ENCODE results near the gene MYOM1.

Gene MYOM1

GRCh38 chr18:3219631-3220335 lies at the start of gene MYOM1:
MYOM1 (minus strand) TSS chr18:3219968; CDS start chr18:3215223, 4,745 bp downstream.
- no peak for DNase-seq (ENCODE audit: low read depth in 2 of 2)

DNA sequence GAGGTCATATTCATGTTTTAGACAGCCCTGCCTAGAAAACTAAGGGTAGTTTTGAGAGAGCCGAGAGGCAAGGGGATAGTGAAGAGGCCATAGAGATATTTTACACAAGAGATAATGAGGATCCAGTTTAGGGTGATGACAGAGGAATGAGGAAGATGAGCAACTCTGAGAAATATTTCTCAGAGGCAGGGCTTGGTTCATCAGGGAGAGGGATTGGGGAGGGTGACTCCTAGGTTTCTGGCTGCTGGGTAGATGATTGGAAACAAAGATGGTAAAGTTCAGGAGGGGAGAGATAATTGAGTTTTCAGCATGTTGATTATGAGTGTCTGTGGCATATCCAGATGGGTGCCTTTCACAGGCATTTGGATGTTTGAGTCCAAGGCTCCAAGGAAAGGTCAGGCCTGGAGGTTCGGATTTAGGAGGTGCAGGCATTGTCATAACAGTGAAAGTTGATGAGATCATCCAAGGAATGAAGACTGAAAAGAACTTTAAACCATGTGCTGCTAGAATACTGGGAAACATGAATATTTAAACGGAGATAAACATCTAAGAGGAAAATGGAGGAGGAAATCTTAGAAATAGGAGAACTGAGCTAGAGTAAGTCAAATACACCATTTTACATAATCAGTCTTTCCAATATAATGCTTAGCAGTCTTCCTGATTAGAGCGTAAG lies 49.6 kb upstream of the MYOM1 start:
- no peak for DNase-seq (ENCODE audit: low read depth in 2 of 2)

DNA sequence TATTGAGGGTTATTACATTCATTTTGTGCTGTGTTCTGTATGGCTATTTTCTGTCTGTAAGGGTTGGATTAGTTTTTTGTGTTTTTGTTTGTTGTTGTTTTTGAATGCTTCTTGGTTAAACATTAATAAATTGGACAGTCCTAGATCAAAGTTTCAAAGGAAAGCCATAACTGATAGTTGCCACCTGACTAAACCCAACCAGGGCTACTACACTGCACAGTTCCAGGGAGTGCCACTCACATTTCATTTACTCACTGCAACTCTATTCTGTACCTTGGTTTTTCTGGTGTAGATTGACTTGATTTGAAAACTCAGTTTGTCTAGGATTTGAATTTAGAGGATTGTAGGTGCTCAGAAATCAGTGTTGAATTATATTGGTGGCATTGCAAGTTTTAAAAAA lies 48.5 kb upstream of the MYOM1 start:
- no peak for DNase-seq (ENCODE audit: low read depth in 2 of 2)

GRCh38 chr18:3266062-3266608 lies 46.4 kb upstream of the MYOM1 start:
- DNase-seq (ENCODE audit: low read depth in 2 of 2) = no peak

DNA sequence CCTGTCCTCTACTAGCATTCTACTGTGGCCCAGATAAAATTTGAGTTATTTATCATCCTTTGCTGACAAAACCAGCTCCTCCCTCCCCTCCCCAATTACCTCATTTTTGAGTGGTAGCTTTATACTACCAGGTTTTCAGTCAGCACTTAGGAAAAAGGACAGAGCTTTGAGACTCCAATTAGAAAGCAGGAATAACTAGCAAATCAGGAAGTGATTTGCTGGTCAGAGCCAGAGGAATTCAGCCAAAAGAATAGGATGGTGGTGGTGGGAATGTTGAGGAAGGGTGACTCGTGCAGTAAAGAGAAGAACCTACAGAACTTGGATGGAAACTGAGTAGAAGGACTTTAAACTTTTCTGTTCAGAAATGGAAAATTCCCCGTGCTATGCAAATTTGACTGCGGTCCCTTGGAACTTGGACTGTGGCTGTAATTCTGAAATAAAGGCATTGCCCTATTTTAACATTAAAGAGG lies 45.8 kb upstream of the MYOM1 start:
- no peak for DNase-seq (ENCODE audit: low read depth in 2 of 2)

DNA sequence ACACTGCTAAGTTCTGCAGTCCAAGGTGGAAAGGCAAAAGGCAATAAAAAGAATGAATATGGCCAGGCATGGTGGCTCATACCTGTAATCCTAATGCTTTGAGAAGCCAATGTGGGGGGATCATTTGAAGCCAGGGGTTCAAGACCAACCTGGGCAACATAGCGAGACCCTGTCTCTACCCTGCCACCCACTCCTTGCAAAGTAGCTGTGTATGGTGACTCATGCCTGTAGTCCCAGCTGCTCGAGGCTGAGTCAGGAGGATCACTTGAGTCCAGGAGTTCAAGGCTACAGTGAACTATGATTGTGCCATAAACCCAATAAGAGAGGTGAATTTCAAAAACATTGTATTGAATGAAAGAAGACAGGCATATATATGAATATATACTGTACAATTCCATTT lies 44.6 kb upstream of the MYOM1 start:
- no peak for DNase-seq (ENCODE audit: low read depth in 2 of 2)

DNA sequence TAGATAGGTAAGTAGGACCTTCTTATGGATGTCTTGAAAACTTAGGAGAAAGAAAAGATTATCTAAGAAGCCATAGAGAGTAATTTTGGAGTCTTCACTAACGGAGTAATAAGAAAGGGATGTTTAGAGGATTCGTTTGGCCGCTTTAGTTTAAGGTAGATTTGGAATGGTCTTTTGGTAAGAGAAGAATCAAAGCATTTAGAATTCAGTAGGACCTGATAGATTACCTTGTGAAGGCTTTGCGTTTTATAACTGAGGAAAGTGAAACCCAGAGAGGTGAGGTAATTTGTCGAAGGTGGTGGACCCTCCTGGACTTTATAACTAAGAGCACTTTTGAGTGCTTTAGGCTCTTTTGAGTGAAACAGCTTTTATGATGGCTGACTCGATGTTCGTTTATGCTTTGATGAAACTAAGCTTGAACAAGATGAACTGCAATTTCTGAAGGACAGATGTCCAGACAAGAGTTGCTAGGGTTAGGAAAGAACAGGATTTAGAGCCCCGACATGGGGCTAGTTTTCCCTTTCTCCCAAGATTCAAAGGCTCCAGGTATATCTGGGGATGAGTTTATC lies 43.4 kb upstream of the MYOM1 start:
- no peak for DNase-seq (ENCODE audit: low read depth in 2 of 2)

GRCh38 chr18:3262234-3263131 lies 42.7 kb upstream of the MYOM1 start:
- peak in 1 of 2 donors; percentile 20 for DNase-seq (ENCODE audit: low read depth in 2 of 2)

GRCh38 chr18:3261373-3262233 lies 41.8 kb upstream of the MYOM1 start, which contains the start of gene MYL12B:
MYL12B (plus strand) TSS chr18:3262133; CDS start chr18:3272899, 10,766 bp downstream.
- DNase-seq (ENCODE audit: low read depth in 2 of 2) = peak; percentile 62 to 75

DNA sequence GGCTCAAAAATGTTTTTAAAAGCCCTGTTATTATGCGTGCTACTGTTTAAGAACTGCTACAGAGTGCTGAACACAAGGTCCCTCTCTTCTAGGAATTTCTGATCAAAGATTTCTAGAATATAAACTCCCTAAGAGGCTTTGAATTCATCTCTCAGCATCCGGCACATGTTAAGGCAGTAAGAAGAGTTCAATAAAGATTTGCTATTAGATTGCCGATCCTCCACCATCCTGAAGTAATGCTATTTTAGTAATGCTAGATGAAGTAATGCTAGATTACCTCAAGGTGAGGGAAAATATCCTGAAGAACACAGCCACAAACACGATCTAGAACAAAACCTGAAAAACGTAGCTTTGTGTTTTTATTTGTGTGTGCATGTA lies 41.2 kb upstream of the MYOM1 start:
- no peak for DNase-seq (ENCODE audit: low read depth in 2 of 2)

DNA sequence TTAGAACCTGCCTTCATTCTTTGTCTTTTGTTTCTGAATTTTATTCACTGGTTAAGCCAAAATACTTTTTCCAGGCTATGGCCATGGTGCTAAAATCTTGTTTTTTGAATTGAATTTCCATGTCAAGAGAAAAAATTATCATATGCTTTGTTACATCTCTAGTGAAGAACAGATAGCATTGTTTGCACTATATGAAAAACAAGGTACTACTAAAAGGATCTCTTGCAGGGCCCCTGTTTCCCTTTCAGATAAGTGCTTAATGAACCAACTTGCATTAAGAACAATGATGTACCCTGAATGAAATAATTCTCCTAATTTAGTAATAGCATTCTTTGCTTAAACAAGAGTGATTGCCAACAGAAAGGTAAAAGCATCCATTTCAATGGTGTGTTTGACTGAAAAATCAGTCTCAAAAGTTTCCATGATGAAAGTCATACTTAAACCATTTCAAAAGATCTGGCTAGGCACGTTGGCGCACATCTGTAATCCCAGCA lies 37.9 kb upstream of the MYOM1 start:
- no peak for DNase-seq (ENCODE audit: low read depth in 2 of 2)

GRCh38 chr18:3256693-3257626 lies 37.2 kb upstream of the MYOM1 start:
- DNase-seq (ENCODE audit: low read depth in 2 of 2) = no peak

- DNase-seq (ENCODE audit: low read depth in 2 of 2) = no peak
These were observed 35.9 kb upstream of the MYOM1 start for GRCh38 chr18:3255611-3256165.

DNA sequence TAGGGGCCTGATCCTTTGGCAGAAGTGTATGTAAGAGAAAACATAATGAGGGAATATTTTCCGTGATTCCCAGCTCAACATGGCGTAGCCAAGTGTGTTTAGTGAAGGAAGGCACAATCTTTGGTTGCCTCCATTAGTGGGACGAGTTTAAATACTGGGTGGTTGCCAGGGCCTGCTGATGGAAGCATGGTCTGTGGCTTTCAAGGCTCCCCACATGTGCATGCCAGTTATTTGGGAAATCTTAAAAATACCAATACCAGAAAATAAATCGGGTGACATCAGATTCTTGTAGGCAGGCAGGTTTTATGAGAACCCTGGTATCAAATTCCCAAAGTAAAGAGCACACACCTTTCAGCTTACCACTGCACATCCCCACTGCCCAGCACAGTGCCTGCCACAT lies 35.0 kb upstream of the MYOM1 start:
- no peak for DNase-seq (ENCODE audit: low read depth in 2 of 2)

DNA sequence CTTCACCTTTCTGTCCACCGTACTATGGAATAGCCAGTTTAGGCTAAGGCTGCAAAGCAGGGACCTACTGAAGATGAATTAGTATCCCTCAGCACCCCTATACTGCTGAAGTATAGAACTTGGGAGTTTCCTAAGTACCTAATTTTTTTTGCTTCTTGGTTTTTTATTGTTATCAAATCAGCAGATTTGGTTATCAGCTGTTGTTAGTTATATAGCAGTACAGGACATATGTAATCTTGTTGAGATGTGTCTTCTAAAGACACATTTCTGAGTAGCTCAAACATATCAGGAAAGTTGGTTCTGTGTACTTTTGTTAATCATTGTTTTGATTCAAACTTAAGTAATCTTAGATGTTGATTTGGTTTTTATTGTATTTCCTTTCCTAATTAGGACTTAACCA lies 33.1 kb upstream of the MYOM1 start:
- no peak for DNase-seq (ENCODE audit: low read depth in 2 of 2)

GRCh38 chr18:3251963-3252277 lies 32.2 kb upstream of the MYOM1 start:
- no peak for DNase-seq (ENCODE audit: low read depth in 2 of 2)

DNA sequence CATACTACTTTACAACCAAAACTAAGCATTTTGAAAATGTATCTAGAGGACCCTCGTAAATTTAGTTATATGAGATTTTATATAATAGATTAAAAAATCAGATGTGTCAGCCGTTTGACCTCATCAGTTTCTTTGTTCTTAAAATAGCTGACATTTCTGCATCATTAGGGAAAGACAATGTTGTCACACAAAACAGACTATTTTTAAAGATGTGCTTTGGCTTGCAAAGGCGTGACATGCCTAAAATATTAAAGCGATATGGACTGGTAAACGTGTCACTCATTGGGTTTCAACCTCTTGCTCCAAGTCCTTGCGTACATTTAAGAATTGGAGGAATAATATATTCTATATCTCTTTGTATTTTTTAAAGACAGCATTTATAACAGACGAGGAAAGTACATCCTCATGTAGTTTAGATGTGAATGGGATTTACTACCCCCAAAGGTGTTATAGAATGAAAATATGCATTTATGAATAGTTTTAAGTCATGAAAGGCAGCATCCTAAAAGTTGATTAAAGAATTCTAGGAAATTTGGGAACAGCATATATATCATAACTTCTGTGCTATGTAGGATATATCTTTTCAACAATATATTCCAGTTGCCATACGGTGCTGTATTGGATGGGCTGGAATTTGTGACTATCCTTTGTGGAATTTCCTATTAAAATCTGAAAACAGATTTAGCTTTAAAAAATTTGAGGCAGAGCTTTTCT lies 31.6 kb upstream of the MYOM1 start:
- DNase-seq (ENCODE audit: low read depth in 2 of 2) = no peak

GRCh38 chr18:3250237-3251107 lies 30.7 kb upstream of the MYOM1 start:
- DNase-seq (ENCODE audit: low read depth in 2 of 2) = no peak

Data from stimulated activated CD4-positive, alpha-beta T cell treated with anti-CD3 and anti-CD28 coated beads, Interleukin-4, amount 100 ng/mL, for 48 hours (primary cell).